Activated CD8-positive, alpha-beta memory T cell treated with anti-CD3 and anti-CD28 coated beads, Interleukin-2, amount 50 U/mL, for 24 hours (primary cell): Measurements from ENCODE around the gene PAEP.

Source experiments
- DNase-seq: peaks from one replicate; pipeline ENCODE4 v3.0.0-alpha.2; 2020; ENCODE audit errors: extremely low read depth

Gene PAEP

DNA sequence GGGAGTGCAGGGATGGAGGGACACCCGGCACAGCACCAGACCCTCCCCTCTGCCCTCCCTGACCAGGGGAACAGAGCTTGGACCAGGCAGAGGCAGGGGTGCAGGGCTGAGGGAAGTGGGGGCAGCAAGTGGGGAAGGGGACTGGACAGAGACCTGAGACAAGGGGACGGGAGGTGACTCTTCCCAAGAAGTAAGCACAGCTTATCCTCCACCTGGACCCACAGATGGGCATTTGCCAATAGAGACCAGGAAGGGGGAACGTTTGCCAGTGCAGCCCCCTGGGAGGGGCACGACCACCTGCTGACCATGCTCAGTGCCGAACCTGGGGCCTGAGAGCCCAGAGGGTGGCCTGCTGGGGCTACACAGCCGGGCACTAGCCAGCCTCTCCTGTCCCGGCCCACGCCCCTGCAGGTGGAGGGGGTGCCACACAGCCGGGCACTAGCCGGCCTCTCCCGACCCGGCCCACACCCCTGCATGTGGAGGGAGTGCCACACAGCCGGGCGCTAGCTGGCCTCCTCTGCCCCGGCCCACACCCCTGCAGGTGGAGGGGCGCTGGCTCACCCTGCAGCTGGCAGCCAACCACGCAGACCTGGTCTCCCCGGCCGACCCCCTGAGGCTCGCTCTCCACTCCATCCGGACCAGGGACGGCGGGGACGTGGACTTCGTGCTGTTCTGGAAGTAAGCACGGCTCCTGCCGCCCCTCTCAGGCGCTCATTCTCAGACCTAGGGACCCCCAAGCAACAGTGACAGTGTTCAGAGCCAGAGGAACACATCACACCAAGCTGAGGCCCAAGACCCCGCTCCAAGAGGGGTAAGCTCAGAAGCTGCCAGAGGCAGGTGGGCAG lies 53.5 kb downstream of the PAEP start:
- no peak for DNase-seq

DNA sequence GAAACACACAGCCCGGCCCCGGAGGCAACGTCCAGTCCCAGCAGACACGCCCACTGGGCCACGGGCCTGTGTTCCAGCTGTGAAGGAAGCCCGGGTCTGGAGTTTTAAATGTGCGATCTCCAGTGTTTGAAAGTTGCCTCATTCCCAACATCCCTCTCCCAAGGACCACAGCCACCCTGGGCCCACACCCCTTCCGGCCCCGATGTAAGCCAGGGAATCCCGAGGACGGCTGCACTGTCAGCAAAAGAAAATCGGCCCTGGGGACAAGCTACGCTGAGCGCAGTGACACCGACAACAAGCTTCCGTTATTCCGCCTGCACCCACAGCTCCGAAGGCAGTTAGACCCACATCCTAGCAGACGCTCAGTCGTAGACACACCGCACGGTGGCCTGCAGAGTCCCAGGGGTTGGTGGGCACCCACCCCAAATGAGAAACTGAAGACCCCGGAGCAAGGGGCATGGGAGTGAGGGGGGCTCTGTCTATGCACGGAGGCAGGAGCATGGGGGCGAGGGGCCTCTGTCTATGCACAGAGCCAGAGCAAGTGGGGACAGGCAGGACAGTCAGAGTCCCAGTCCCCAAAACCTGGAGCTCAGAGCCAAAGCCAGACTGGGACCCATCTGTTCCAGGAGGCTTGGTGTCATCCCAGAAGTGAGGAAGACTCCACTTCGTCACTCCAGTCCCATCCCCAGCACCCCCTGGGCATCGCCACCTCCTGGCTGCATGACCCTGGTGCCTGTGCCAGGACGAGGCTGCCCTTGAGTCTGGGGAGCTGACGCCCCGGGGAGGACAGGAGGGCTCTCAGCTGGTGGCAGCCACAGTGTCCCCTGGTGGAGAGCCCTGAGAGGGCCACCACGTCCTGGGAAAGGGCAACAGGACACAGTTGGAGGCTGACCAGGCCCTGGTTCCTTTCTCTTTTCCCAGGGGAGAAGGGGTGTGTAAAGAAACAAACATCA lies 54.4 kb downstream of the PAEP start:
- DNase-seq: no peak
